ENCODE results near the gene RGS14. TPM values are rescaled to one million over a fixed set of nuclear protein-coding genes. Genes with fewer than 3 reads are reported as not detected.
A peak's percentile ranks its signal among the peaks of the same experiment; 100 is the strongest.
"Not testable (repeated sequence)": the region's sequence is repeated elsewhere in the genome, so short reads cannot be mapped to it uniquely, and the experiment has no call there.

Gene RGS14
- total RNA-seq, 2 experiments from 2014 or later, result 43.9 to 47.2 TPM

DNA sequence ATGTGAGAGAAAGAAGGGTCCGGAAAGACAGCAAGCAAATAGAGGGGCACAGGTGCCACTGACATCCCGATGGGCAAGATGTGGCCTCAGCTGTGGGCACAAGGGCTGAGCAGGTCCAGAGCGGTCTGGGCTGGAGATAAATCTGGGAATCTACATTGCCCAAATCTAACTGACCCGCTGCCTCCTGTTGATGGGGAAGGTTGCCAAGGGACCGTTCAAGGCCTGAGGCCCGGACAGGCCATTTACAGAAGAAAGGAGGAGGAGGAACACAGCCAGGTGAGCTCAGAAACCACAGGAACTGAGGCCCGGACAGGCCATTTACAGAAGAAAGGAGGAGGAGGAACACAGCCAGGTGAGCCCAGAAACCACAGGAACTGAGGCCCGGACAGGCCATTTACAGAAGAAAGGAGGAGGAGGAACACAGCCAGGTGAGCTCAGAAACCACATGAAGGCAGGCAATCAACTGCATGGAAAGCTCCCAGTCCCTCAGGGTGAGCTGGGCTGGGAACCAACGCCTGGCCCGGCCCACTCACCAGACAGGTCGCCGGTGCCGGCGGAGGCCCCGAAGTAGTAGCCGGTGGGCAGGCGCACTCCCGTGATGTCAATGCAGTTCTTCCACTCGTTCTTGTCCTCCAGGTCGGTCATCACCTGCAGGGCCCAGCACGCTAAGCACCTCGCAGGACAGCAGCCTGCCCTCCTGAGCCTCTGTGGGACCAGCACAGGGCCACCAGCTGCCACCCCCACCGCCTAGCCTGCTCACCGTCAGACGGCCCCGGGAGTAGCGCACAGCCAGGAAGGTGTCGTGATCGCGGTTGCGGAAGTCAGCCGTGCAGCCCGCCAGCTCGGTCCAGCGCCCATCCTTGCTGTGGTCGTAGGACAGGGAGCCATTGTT is 20.9 kb upstream of the RGS14 start:
- Mint-ChIP-seq H3K4me1 (ENCODE audit: low read depth) (peaks cover 12% of the 10 kb centered on the region), H3K36me3 (peaks cover 48% of the 10 kb centered on the region), H3K9me3 (no peaks in the 10 kb centered on the region), H3K27ac (no peak overlapping the region), H3K27me3 (no peaks in the 10 kb centered on the region), H3K4me3 (no peak overlapping the region)
- DNase-seq, result no peak
- ChIA-PET CTCF (interaction anchor here (0.5 to 1.7 kb wide), 5 partner anchors 20 to 65 kb away, joined by 3 to 6 read pairs (median 3); no protein-coding TSS in a partner anchor), POLR2A (no interaction called here)
- intact Hi-C loops (cut with micrococcal nuclease), result no loop called here

DNA sequence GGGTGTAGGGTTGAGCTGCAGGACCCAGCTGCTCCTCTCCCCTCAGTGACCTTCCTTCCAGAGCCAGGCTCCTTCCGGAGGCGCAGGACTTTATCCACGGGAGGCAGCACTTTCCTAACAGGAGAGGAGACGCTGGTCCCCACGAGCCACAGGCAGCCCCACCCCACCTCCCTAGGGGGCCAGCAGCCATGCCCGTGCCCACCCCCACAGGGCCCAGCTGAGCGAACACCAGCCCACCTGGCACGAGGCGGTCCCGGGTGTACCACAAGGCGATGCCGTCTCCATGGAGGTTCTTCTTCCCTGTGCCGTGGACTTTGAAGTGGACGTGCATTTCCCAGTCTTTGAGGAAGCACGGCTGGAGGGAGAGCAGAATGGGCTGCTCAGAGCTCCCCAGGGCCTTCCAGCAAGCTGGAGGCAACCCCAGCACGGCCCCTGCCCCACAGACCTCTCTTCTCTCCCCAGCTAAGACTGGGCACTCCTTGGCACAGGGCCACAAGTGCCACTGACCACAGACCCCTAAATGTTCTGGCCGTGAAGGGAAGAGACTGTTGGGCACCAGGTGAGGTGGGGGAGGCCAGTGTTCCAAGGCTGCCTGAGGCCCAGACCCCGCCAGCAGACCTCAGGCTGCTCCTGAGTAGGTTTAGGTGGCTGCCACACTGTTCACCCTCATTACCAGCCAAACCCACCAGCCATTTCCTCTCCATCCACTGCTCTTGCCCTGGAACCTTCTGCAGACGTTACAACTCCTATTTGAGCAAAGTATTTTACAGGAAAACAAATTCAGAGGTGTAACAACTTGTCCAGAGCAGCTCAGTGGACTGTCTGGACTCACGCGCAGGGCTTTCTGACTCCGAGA is 19.2 kb upstream of the RGS14 start:
- Mint-ChIP-seq H3K9me3 (no peaks in the 10 kb centered on the region), H3K36me3 (peaks cover 44% of the 10 kb centered on the region), H3K27ac (no peak overlapping the region), H3K4me1 (ENCODE audit: low read depth) (peaks cover 14% of the 10 kb centered on the region), H3K27me3 (no peaks in the 10 kb centered on the region), H3K4me3 (no peak overlapping the region)
- ChIA-PET CTCF (interaction anchor here (0.9 to 1.4 kb wide), 2 partner anchors 21 to 267 kb away, joined by 3 read pairs; no protein-coding TSS in a partner anchor), POLR2A (no interaction called here)
- intact Hi-C loops (cut with micrococcal nuclease), result no loop called here
- no peak for DNase-seq

- ChIA-PET POLR2A (no interaction called here), CTCF (interaction anchor here (0.9 to 1.4 kb wide), 2 partner anchors 22 to 268 kb away, joined by 3 read pairs; no protein-coding TSS in a partner anchor)
- no peak overlapping the region for H3K4me3 Mint-ChIP-seq
- H3K27me3 Mint-ChIP-seq, result no peaks in the 10 kb centered on the region
- H3K36me3 Mint-ChIP-seq, result peaks cover 41% of the 10 kb centered on the region
- intact Hi-C loops (cut with micrococcal nuclease), result no loop called here
- DNase-seq, result no peak
- no peak overlapping the region for H3K27ac Mint-ChIP-seq
- no peaks in the 10 kb centered on the region for H3K9me3 Mint-ChIP-seq
- H3K4me1 Mint-ChIP-seq (ENCODE audit: low read depth), result peaks cover 17% of the 10 kb centered on the region
Observed at GRCh38 chr5:177339107-177339638, 18.6 kb upstream of the RGS14 start.

- CTCF ChIA-PET, result interaction anchor here (0.6 to 1.2 kb wide), 2 partner anchors 7 to 623 kb away, joined by 3 read pairs; no protein-coding TSS in a partner anchor
- H3K4me3 Mint-ChIP-seq; H3K27ac Mint-ChIP-seq; H3K9me3 Mint-ChIP-seq; POLR2A ChIA-PET; H3K27me3 Mint-ChIP-seq; DNase-seq; intact Hi-C loops (cut with micrococcal nuclease): not testable (repeated sequence)
- H3K36me3 Mint-ChIP-seq, result peaks cover 33% of the 10 kb centered on the region
- peaks cover 35% of the 10 kb centered on the region for H3K4me1 Mint-ChIP-seq (ENCODE audit: low read depth)
Observed at GRCh38 chr5:177343000-177343399, 14.7 kb upstream of the RGS14 start.

GRCh38 chr5:177343777-177344176 is 13.9 kb upstream of the RGS14 start:
- intact Hi-C loops (cut with micrococcal nuclease), result no loop called here

GRCh38 chr5:177344891-177345290 is 12.8 kb upstream of the RGS14 start:
- no peak for DNase-seq
- Mint-ChIP-seq H3K27ac (no peak overlapping the region), H3K9me3 (no peaks in the 10 kb centered on the region), H3K4me3 (no peak overlapping the region), H3K36me3 (peaks cover 24% of the 10 kb centered on the region), H3K4me1 (ENCODE audit: low read depth) (peaks cover 40% of the 10 kb centered on the region), H3K27me3 (no peaks in the 10 kb centered on the region)
- CTCF ChIA-PET, result no interaction called here
- POLR2A ChIA-PET, result interaction anchor here (0.6 kb wide), 1 partner anchor 35 kb away, joined by 4 read pairs; no protein-coding TSS in a partner anchor
- intact Hi-C loops (cut with micrococcal nuclease), result no loop called here

More at GRCh38 chr5:177343777-177344176, 13.9 kb upstream of the RGS14 start:
- DNase-seq, result no peak
- CTCF ChIA-PET, result interaction anchor here (0.5 to 0.8 kb wide), 2 partner anchors 8 to 406 kb away, joined by 3 read pairs; no protein-coding TSS in a partner anchor
- H3K4me1 Mint-ChIP-seq (ENCODE audit: low read depth), result peaks cover 37% of the 10 kb centered on the region
- H3K4me3 Mint-ChIP-seq, result no peak overlapping the region
- POLR2A ChIA-PET, result no interaction called here
- H3K36me3 Mint-ChIP-seq, result peaks cover 33% of the 10 kb centered on the region
- H3K27me3 Mint-ChIP-seq, result no peaks in the 10 kb centered on the region
- no peaks in the 10 kb centered on the region for H3K9me3 Mint-ChIP-seq
- H3K27ac Mint-ChIP-seq, result no peak overlapping the region

GRCh38 chr5:177346820-177347219 is 10.9 kb upstream of the RGS14 start:
- Mint-ChIP-seq H3K4me1 (ENCODE audit: low read depth) (peaks cover 45% of the 10 kb centered on the region), H3K9me3 (no peaks in the 10 kb centered on the region), H3K36me3 (peaks cover 15% of the 10 kb centered on the region), H3K27ac (peak overlapping the region; percentile 35), H3K27me3 (no peaks in the 10 kb centered on the region), H3K4me3 (no peak overlapping the region)
- DNase-seq, result no peak
- intact Hi-C loops (cut with micrococcal nuclease), result no loop called here
- ChIA-PET POLR2A (no interaction called here), CTCF (interaction anchor here (0.5 to 1.8 kb wide), 11 partner anchors 13 to 154 kb away, joined by 3 to 6 read pairs (median 3); partner anchors contain the start of gene SLC34A1)

GRCh38 chr5:177347699-177348098 is 10.0 kb upstream of the RGS14 start:
- DNase-seq, result no peak
- CTCF ChIA-PET, result interaction anchor here (1.2 kb wide), 2 partner anchors 43 to 55 kb away, joined by 3 to 4 read pairs; no protein-coding TSS in a partner anchor
- intact Hi-C loops (cut with micrococcal nuclease), result no loop called here
- Mint-ChIP-seq H3K27ac (peak overlapping the region; percentile 55), H3K27me3 (no peaks in the 10 kb centered on the region), H3K4me3 (no peak overlapping the region), H3K36me3 (peaks cover 13% of the 10 kb centered on the region), H3K4me1 (ENCODE audit: low read depth) (peaks cover 49% of the 10 kb centered on the region), H3K9me3 (no peaks in the 10 kb centered on the region)
- POLR2A ChIA-PET, result interaction anchor here (0.5 kb wide), 1 partner anchor 37 kb away, joined by 3 read pairs; the partner anchor contains the start of gene SLC34A1

DNA sequence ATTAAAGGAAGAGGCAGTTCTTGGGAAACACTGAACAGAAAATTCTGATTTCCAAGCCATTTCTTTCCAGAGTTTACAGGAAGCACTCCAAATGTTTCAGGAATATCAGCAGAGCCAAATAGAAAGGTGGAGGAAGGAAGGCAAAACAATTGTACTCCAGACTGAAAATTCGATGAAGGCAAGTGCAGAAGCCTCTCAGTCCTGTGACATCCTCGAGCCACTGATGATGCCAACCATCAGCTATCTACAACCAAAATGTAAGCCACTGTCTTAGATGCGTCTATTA is 8.4 kb upstream of the RGS14 start:
- H3K4me3 Mint-ChIP-seq, result no peak overlapping the region
- no peak for DNase-seq
- intact Hi-C loops (cut with micrococcal nuclease), result no loop called here
- peaks cover 46% of the 10 kb centered on the region for H3K4me1 Mint-ChIP-seq (ENCODE audit: low read depth)
- CTCF ChIA-PET, result interaction anchor here (1.2 to 5.7 kb wide), 7 partner anchors 21 to 152 kb away, joined by 3 to 33 read pairs (median 4); no protein-coding TSS in a partner anchor
- H3K9me3 Mint-ChIP-seq, result no peaks in the 10 kb centered on the region
- peaks cover 8% of the 10 kb centered on the region for H3K36me3 Mint-ChIP-seq
- H3K27me3 Mint-ChIP-seq, result no peaks in the 10 kb centered on the region
- POLR2A ChIA-PET, result interaction anchor here (0.7 kb wide), 1 partner anchor 833 kb away, joined by 3 read pairs; no protein-coding TSS in a partner anchor
- no peak overlapping the region for H3K27ac Mint-ChIP-seq

- Mint-ChIP-seq H3K4me3 (peak overlapping the region; percentile 64), H3K27me3 (no peaks in the 10 kb centered on the region), H3K27ac (peak overlapping the region; percentile 9), H3K9me3 (no peaks in the 10 kb centered on the region), H3K36me3 (peaks cover 8% of the 10 kb centered on the region), H3K4me1 (ENCODE audit: low read depth) (peaks cover 51% of the 10 kb centered on the region)
- intact Hi-C loops (cut with micrococcal nuclease), result loop anchor here (2.0 to 5.0 kb wide), 4 partner anchors 37 to 962 kb away; partner anchors contain the start of genes HIGD2A, NOP16 and NSD1
- CTCF ChIA-PET, result interaction anchor here (1.2 to 5.7 kb wide), 5 partner anchors 7 to 52 kb away, joined by 3 to 33 read pairs (median 3); no protein-coding TSS in a partner anchor
- POLR2A ChIA-PET, result interaction anchor here (1.4 kb wide), 1 partner anchor 39 kb away, joined by 5 read pairs; no protein-coding TSS in a partner anchor
- no peak for DNase-seq
Observed at GRCh38 chr5:177349762-177350161, 8.0 kb upstream of the RGS14 start.

DNA sequence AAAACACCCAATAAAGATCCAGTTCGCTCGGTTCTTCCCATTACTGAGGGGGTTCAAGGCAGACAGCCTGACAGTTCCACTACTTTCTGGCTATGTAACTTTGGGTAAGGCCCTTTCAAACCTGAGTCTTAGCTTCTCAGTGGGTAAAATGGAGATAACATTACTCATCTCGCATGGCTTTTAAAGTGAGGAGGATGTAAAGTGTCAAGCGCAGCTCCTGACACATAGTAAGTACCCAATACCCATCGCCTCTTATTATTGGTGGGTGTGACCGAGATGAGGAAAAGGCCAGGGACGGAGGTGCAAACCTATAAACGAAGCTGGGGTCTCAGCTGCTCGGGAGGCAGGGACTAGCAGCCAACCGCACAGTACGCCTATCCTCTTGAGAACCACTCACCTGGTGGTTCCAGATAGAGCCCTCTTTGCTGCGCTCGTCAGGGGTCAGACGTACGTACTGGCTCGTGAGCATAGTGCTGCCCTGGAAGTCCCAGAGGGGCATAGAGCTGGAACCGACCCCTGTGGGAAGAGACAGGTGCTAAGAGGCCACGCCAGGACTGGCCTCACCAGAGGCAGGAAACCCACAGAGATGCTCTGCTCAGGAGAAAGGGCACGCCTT is 6.8 kb upstream of the RGS14 start:
- peak overlapping the region; percentile 99 for H3K27ac Mint-ChIP-seq
- peaks cover 61% of the 10 kb centered on the region for H3K4me1 Mint-ChIP-seq (ENCODE audit: low read depth)
- peaks cover 9% of the 10 kb centered on the region for H3K9me3 Mint-ChIP-seq
- no peaks in the 10 kb centered on the region for H3K27me3 Mint-ChIP-seq
- H3K36me3 Mint-ChIP-seq, result peaks cover 10% of the 10 kb centered on the region
- peak overlapping the region; percentile 96 for H3K4me3 Mint-ChIP-seq
- ChIA-PET CTCF (interaction anchor here (0.8 to 5.7 kb wide), 13 partner anchors 9 to 237 kb away, joined by 3 to 33 read pairs (median 4); partner anchors contain the start of genes PRELID1 and RAB24), POLR2A (interaction anchor here (0.8 to 2.5 kb wide), 11 partner anchors 10 to 249 kb away, joined by 3 to 11 read pairs (median 6); partner anchors contain the start of genes B4GALT7, GRK6, MXD3 and PDLIM7)
- peak; percentile 24 for DNase-seq
- intact Hi-C loops (cut with micrococcal nuclease), result loop anchor here (2.0 to 5.0 kb wide), 4 partner anchors 36 to 964 kb away; partner anchors contain the start of genes HIGD2A, NOP16 and NSD1

All from activated CD4-positive, alpha-beta memory T cell treated with anti-CD3 and anti-CD28 coated beads for 36 hours (primary cell).